Prostate gland (tissue), 2 donors: ENCODE results near the gene MPP3.

Source experiments
- POLR2A ChIP-seq: fragments of 450-650 bp; IDR thresholded peaks from one replicate; pipeline ENCODE4 v1.6.1; 2016; ENCODE audit warnings: antibody characterized with exemption, mild to moderate bottlenecking
- POLR2AphosphoS5 ChIP-seq: sonication (generic); formaldehyde crosslinking; IDR thresholded peaks from one replicate; pipeline ENCODE4 v1.6.1; 2017; ENCODE audit warnings: antibody characterized with exemption
- TF ChIP-seq, protein P1 (sequence below), 4 experiments: fragments of 200-600 bp in 2 of 4; fragments of 450-650 bp in 2 of 4; sonication (generic) in 2 of 4; IDR thresholded peaks; 1 replicate in 3 of 4; 2 replicates in 1 of 4; pipeline ENCODE4 v1.5.1; 2016 to 2019; ENCODE audit warnings: antibody characterized with exemption in 4 of 4, mild to moderate bottlenecking in 2 of 4, moderate library complexity in 2 of 4

DNA sequence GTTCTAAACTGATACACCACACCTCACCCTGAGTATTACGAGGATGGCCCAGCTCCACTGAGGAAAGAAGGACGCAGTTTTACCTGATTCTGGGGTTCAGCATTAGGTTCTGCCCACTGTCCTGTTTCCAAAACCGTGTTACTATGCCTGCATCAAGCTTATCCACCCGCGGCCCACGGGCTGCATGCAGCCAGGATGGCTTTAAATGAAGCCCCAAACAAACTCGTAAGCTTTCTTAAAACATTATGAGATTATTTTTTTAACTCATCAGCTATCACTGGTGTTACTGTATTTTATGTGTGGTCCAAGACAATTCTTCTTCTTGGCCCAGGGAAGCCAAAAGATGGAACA is 10.0 kb upstream of the MPP3 start:
- TF ChIP-seq, protein P1, sequence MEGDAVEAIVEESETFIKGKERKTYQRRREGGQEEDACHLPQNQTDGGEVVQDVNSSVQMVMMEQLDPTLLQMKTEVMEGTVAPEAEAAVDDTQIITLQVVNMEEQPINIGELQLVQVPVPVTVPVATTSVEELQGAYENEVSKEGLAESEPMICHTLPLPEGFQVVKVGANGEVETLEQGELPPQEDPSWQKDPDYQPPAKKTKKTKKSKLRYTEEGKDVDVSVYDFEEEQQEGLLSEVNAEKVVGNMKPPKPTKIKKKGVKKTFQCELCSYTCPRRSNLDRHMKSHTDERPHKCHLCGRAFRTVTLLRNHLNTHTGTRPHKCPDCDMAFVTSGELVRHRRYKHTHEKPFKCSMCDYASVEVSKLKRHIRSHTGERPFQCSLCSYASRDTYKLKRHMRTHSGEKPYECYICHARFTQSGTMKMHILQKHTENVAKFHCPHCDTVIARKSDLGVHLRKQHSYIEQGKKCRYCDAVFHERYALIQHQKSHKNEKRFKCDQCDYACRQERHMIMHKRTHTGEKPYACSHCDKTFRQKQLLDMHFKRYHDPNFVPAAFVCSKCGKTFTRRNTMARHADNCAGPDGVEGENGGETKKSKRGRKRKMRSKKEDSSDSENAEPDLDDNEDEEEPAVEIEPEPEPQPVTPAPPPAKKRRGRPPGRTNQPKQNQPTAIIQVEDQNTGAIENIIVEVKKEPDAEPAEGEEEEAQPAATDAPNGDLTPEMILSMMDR (IDR thresholded peaks at IDR 0.05): no peak
- TF ChIP-seq POLR2A (no peak), POLR2AphosphoS5 (no peak)
